Gastroesophageal sphincter (tissue), 3 donors: ENCODE data around the gene GPR179.

Experiments
- EP300 ChIP-seq: sonication (generic); formaldehyde crosslinking; IDR thresholded peaks from one replicate; pipeline ENCODE4 v1.6.1; 2017; ENCODE audit warnings: antibody characterized with exemption, mild to moderate bottlenecking
- POLR2A ChIP-seq, 2 donors: fragments of 450-650 bp; IDR thresholded peaks; one replicate each; pipeline ENCODE4 v1.6.1; 2017; ENCODE audit warnings: antibody characterized with exemption in 2 of 2, mild to moderate bottlenecking in 2 of 2, moderate library complexity in 1 of 2
- POLR2AphosphoS5 ChIP-seq: sonication (generic); formaldehyde crosslinking; IDR thresholded peaks from one replicate; pipeline ENCODE4 v1.6.1; 2017; ENCODE audit warnings: antibody characterized with exemption
- TF ChIP-seq, protein P1 (sequence below), 4 experiments: fragments of 200-600 bp in 2 of 4; fragments of 450-650 bp in 2 of 4; sonication (generic) in 1 of 4; IDR thresholded peaks; one replicate each; pipeline ENCODE4 v1.5.1; 2017 to 2019; ENCODE audit warnings: antibody characterized with exemption in 4 of 4, mild to moderate bottlenecking in 2 of 4, moderate library complexity in 2 of 4

DNA sequence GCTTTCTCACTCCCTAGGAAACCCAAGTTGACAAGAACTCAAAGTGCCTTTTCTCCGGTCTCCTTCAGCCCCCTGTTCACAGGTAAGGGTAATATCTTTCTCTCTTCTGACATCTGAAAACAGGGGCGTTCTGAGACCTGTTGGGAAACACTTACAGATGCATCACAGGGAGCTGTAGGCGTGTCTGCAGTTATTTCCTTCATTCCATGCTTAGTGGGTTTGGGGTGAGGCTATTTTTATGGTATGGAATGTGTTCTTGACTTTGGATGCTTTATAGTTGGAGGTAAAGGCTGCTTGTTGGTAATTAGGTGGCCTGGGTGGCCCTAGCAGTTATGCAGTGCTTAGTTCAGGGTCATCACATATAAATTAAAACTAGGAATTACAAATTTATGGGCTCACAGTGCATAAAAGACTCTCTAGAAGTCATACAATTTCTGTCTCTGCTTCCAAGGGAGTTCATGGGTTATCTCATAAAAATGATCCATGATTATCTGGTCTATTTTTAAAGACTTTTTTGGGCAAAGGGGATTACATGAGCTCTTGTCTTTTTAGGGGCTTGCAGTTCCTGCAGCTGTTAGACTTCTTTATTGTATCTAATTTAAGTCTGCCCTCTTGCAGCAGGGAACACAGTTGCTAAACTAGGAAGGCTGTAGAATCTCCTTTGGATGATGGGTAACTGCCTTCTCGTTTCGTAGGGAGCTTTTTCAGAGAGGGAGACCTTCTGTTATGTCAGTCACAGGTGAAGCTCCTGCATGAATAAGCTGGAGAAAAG lies 18.1 kb upstream of the GPR179 start:
- TF ChIP-seq, protein P1, sequence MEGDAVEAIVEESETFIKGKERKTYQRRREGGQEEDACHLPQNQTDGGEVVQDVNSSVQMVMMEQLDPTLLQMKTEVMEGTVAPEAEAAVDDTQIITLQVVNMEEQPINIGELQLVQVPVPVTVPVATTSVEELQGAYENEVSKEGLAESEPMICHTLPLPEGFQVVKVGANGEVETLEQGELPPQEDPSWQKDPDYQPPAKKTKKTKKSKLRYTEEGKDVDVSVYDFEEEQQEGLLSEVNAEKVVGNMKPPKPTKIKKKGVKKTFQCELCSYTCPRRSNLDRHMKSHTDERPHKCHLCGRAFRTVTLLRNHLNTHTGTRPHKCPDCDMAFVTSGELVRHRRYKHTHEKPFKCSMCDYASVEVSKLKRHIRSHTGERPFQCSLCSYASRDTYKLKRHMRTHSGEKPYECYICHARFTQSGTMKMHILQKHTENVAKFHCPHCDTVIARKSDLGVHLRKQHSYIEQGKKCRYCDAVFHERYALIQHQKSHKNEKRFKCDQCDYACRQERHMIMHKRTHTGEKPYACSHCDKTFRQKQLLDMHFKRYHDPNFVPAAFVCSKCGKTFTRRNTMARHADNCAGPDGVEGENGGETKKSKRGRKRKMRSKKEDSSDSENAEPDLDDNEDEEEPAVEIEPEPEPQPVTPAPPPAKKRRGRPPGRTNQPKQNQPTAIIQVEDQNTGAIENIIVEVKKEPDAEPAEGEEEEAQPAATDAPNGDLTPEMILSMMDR (IDR thresholded peaks at IDR 0.05), result no peak
- TF ChIP-seq EP300 (no peak), POLR2A (IDR thresholded peaks at IDR 0.05) (no peak), POLR2AphosphoS5 (no peak)
